Muscle layer of duodenum (tissue), 2 donors: Measurements from ENCODE around the gene BRWD1.

Source experiments
- H3K27ac ChIP-seq: one replicate; pipeline ENCODE4 v1.7.0; 2013; ENCODE audit warnings: mild to moderate bottlenecking, low read length
- H3K27me3 ChIP-seq: one replicate; pipeline ENCODE4 v1.7.0; 2013; ENCODE audit warnings: low read depth, mild to moderate bottlenecking, control low read depth, low read length
- H3K36me3 ChIP-seq, 2 donors: one replicate each; pipeline ENCODE4 v1.7.0; 2013; ENCODE audit warnings: low read length in 2 of 2, control low read depth in 1 of 2, mild to moderate bottlenecking in 1 of 2; ENCODE audit not compliant: insufficient read depth in 2 of 2, control insufficient read depth in 1 of 2
- H3K4me1 ChIP-seq, 2 donors: one replicate each; pipeline ENCODE4 v1.7.0; 2013; ENCODE audit warnings: low read length in 2 of 2, mild to moderate bottlenecking in 2 of 2, control low read depth in 1 of 2, moderate library complexity in 1 of 2; ENCODE audit not compliant: insufficient read depth in 2 of 2, control insufficient read depth in 1 of 2
- H3K4me3 ChIP-seq, 2 donors: one replicate each; pipeline ENCODE4 v1.7.0; 2013; ENCODE audit warnings: low read length in 2 of 2, low read depth in 1 of 2, mild to moderate bottlenecking in 1 of 2
- H3K9me3 ChIP-seq, 2 donors: one replicate each; pipeline ENCODE4 v1.7.0; 2013; ENCODE audit warnings: low read length in 2 of 2, control low read depth in 1 of 2, mild to moderate bottlenecking in 1 of 2; ENCODE audit not compliant: control insufficient read depth in 1 of 2
- donor health status: healthy.

The BRWD1 gene

DNA sequence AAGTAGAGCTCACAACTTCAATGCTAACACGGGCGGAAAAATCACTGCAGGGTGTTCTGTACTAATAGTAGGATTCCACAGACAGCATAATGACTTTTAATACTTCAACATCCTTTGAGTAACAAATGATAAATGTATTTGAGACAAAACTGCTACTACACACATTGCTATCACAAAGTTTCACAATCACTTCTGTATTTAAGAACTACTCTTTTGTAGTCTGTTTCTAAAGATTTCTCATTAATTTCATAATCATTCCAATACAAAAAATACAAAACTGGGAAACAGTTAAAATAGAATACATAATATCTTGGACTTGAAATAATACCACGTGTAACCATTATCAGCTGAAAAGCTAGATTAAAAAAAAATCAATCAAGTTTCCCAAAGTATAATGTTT, 32.8 kb upstream of the BRWD1 start:
- Histone ChIP-seq H3K27ac (no peak overlapping the region), H3K36me3 (peaks cover 17 to 22% of the 10 kb centered on the region in 2 donors), H3K4me3 (peak overlapping the region in 1 of 2 donors; percentile 3), H3K27me3 (no peaks in the 10 kb centered on the region), H3K9me3 (no peaks in the 10 kb centered on the region), H3K4me1 (peaks cover 8 to 27% of the 10 kb centered on the region in 2 donors)

DNA sequence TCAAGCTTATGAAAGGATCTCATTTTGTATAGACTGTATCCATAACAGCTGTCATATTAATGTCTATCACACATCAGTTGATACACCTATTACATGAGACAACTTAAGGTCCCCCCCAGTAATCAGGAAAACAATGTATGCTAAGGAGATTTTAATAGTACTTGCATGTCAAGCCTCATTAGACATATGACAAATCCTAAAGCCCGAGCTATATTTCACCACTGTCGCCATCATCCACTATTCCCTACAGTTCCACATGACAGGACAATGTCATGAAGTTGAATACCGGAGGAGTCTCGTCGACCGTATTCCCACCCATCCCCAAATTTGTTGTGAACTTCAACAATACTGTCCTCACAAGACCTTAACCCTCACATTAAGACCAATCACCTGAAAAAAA, 32.0 kb upstream of the BRWD1 start:
- Histone ChIP-seq H3K36me3 (peaks cover 22 to 28% of the 10 kb centered on the region in 2 donors), H3K4me1 (peaks cover 8 to 27% of the 10 kb centered on the region in 2 donors), H3K4me3 (no peak overlapping the region), H3K9me3 (no peaks in the 10 kb centered on the region), H3K27ac (no peak overlapping the region), H3K27me3 (no peaks in the 10 kb centered on the region)

DNA sequence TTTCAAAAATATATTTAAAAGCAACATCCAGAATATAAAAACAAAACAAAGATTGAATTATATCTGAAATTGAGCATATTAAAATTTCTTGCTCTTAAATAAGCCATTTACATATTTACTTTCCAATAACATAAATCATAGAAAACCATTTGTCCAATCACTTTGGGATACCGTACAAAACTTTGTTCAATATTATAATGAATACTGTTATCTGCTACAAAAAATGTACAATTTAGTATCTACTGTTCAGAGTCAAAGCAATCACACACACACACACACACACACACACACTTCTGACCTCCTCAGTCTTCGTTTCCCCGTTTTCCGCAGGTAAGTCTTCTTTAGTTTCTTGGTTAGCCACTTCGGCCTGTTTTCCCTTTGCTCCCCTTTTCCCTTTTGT, 31.4 kb upstream of the BRWD1 start:
- H3K9me3 ChIP-seq = no peaks in the 10 kb centered on the region
- no peak overlapping the region for H3K27ac ChIP-seq
- H3K4me1 ChIP-seq = peaks cover 8 to 21% of the 10 kb centered on the region in 2 donors
- peaks cover 22 to 28% of the 10 kb centered on the region in 2 donors for H3K36me3 ChIP-seq
- H3K4me3 ChIP-seq = no peak overlapping the region
- H3K27me3 ChIP-seq = no peaks in the 10 kb centered on the region

GRCh38 chr21:39341249-39341923, 28.0 kb upstream of the BRWD1 start:
- Histone ChIP-seq H3K36me3 (peaks cover 22 to 28% of the 10 kb centered on the region in 2 donors), H3K4me1 (peaks cover 5 to 10% of the 10 kb centered on the region in 2 donors), H3K27me3 (no peaks in the 10 kb centered on the region), H3K4me3 (no peak overlapping the region), H3K27ac (no peak overlapping the region), H3K9me3 (no peaks in the 10 kb centered on the region)

- peaks cover 22 to 28% of the 10 kb centered on the region in 2 donors for H3K36me3 ChIP-seq
- peaks cover 2 to 3% of the 10 kb centered on the region in 2 donors for H3K4me1 ChIP-seq
- no peaks in the 10 kb centered on the region for H3K9me3 ChIP-seq
- no peak overlapping the region for H3K4me3 ChIP-seq
- H3K27me3 ChIP-seq = no peaks in the 10 kb centered on the region
- H3K27ac ChIP-seq = no peak overlapping the region
Observed at GRCh38 chr21:39340687-39341086, 27.3 kb upstream of the BRWD1 start.

- no peaks in the 10 kb centered on the region for H3K4me1 ChIP-seq
Observed at GRCh38 chr21:39339231-39339630, 25.8 kb upstream of the BRWD1 start.

GRCh38 chr21:39336457-39337008, 23.1 kb upstream of the BRWD1 start:
- no peaks in the 10 kb centered on the region for H3K4me1 ChIP-seq
- no peak overlapping the region for H3K4me3 ChIP-seq
- H3K27me3 ChIP-seq = no peaks in the 10 kb centered on the region
- H3K36me3 ChIP-seq = peaks cover 8 to 10% of the 10 kb centered on the region in 2 donors
- no peaks in the 10 kb centered on the region for H3K9me3 ChIP-seq
- H3K27ac ChIP-seq = no peak overlapping the region

More at GRCh38 chr21:39339231-39339630, 25.8 kb upstream of the BRWD1 start:
- no peak overlapping the region for H3K27ac ChIP-seq
- no peak overlapping the region for H3K4me3 ChIP-seq
- no peaks in the 10 kb centered on the region for H3K27me3 ChIP-seq
- peaks cover 22 to 28% of the 10 kb centered on the region in 2 donors for H3K36me3 ChIP-seq
- no peaks in the 10 kb centered on the region for H3K9me3 ChIP-seq

DNA sequence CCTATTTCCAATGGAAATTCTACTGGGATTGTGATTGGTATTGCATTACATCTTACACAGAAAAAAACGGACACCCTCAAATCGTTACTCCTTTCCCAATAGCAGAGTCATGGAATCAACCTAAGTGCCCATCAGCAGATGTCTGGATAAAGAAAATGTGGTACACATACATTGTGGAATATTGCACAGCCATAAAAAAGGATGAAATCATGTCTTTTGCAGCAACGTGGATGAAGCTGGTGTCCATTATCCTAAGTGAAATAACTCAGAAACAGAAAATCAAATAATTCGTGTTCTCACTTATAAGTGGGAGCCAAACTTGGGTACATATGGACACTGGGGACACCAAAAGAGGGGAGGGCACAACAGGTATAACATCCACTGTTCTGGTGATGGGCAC, 21.2 kb upstream of the BRWD1 start:
- H3K9me3 ChIP-seq = no peaks in the 10 kb centered on the region
- no peaks in the 10 kb centered on the region for H3K36me3 ChIP-seq
- no peak overlapping the region for H3K4me3 ChIP-seq
- no peaks in the 10 kb centered on the region for H3K27me3 ChIP-seq
- no peaks in the 10 kb centered on the region for H3K4me1 ChIP-seq
- H3K27ac ChIP-seq = no peak overlapping the region

- Histone ChIP-seq H3K4me3 (no peak overlapping the region), H3K36me3 (no peaks in the 10 kb centered on the region), H3K27ac (no peak overlapping the region), H3K4me1 (no peaks in the 10 kb centered on the region), H3K9me3 (no peaks in the 10 kb centered on the region), H3K27me3 (no peaks in the 10 kb centered on the region)
Observed at GRCh38 chr21:39332175-39332574, 18.7 kb upstream of the BRWD1 start.

GRCh38 chr21:39330001-39330400, 16.6 kb upstream of the BRWD1 start:
- Histone ChIP-seq H3K9me3 (no peaks in the 10 kb centered on the region), H3K27ac (no peak overlapping the region), H3K4me1 (no peaks in the 10 kb centered on the region), H3K36me3 (no peaks in the 10 kb centered on the region), H3K27me3 (no peaks in the 10 kb centered on the region), H3K4me3 (no peak overlapping the region)

DNA sequence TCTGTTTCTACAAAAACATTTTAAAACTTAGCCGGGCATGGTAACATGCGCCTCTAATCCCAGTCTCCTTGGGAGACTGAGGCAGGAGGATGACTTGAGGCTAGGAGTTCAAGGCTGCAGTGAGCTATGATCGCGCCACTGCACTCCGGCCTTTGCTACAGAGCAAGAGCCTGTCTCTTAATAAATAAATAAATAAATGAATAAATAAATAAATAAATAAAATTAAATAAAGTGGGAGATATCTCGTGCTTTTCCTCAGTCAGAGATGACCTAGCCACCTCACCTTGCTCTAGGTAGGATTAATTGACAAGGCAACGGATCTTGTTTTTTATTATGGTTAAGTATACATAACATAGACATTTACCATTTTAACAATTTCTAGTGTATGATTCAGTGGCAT, 14.3 kb upstream of the BRWD1 start:
- Histone ChIP-seq H3K27ac (no peak overlapping the region), H3K4me3 (no peak overlapping the region), H3K9me3 (no peaks in the 10 kb centered on the region), H3K36me3 (no peaks in the 10 kb centered on the region), H3K27me3 (no peaks in the 10 kb centered on the region), H3K4me1 (no peaks in the 10 kb centered on the region)
